GM10847 (cell line): ENCODE data around the gene SLC6A19.

Experiments
- POLR2A ChIP-seq: IDR thresholded peaks from 2 replicates; pipeline ENCODE4 v1.6.1; 2011; ENCODE audit not compliant: insufficient read length; ENCODE audit errors: extremely low read depth

Gene SLC6A19

GRCh38 chr5:1201327-1202025 is at the start of gene SLC6A19:
Gene SLC6A19, plus strand, starts transcription at chr5:1201595. Its CDS starts 56 bp downstream, at chr5:1201651.
- no peak for TF ChIP-seq POLR2A

GRCh38 chr5:1152156-1152555 is 49.2 kb upstream of the SLC6A19 start:
- no peak for TF ChIP-seq POLR2A

GRCh38 chr5:1152771-1153282 is 48.6 kb upstream of the SLC6A19 start:
- TF ChIP-seq POLR2A: no peak

GRCh38 chr5:1153428-1153827 is 48.0 kb upstream of the SLC6A19 start:
- TF ChIP-seq POLR2A: no peak

- no peak for TF ChIP-seq POLR2A
These were observed 46.0 kb upstream of the SLC6A19 start for GRCh38 chr5:1155191-1156032.

GRCh38 chr5:1156033-1156753 is 45.2 kb upstream of the SLC6A19 start:
- no peak for TF ChIP-seq POLR2A

- TF ChIP-seq POLR2A: no peak
These were observed 44.5 kb upstream of the SLC6A19 start for GRCh38 chr5:1156754-1157460.

GRCh38 chr5:1158647-1159340 is 42.6 kb upstream of the SLC6A19 start:
- no peak for TF ChIP-seq POLR2A

GRCh38 chr5:1159341-1159675 is 42.1 kb upstream of the SLC6A19 start:
- TF ChIP-seq POLR2A: no peak

- no peak for TF ChIP-seq POLR2A
These were observed 41.5 kb upstream of the SLC6A19 start for GRCh38 chr5:1159774-1160406.

- no peak for TF ChIP-seq POLR2A
These were observed 40.1 kb upstream of the SLC6A19 start for GRCh38 chr5:1161108-1161832.

- no peak for TF ChIP-seq POLR2A
These were observed 39.6 kb upstream of the SLC6A19 start for GRCh38 chr5:1161833-1162229.

- no peak for TF ChIP-seq POLR2A
These were observed 39.1 kb upstream of the SLC6A19 start for GRCh38 chr5:1162276-1162675.
